ENCODE data around the gene ZNF835.
A peak's percentile ranks its signal among the peaks of the same experiment; 100 is the strongest.

ZNF835 gene

DNA sequence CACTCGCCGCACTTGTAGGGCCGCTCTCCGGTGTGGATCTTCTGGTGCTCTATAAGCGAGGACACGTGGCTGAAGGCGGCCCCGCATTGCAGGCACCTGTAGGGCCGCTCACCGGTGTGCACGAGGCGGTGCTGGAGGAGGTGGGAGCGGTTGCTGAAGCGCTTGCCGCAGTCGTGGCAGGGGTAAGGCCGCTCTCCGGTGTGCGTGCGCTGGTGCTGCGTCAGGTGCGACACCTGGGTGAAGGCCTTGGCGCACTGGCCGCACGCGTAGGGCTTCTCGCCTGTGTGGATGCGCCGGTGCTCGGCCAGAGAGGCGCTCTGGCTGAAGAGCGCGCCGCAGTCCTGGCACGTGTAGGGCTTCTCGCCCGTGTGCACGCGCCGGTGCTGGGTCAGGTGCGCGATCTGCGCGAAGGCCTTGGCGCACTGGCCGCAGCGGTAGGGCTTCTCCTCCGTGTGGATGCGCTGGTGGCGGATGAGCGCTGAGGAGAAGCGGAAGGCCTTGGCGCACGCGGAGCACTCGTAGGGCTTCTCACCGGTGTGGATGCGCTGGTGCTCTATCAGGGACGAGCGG lies 7.5 kb downstream of the ZNF835 start:
- no peak for DNase-seq (ENCODE audit: low spot score)

DNA sequence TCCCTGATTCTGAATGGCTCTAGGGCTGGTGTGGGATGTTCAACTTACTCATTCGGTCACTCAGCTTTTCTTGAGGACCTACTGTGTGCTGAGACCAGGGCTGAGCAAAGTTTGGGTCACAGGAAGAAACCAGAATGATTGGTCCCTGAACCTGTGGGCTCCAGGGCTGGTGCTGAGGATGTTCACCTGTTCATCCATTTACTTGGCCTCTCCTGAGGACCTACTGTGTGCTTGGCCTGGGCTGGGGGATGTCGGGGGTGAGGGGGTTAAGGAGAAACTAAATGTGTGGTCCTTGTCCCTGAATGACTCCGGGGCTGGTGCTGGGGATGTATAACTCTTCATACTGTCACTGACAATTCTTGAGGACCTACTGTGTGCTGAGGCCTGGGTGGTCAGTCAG lies 10.3 kb downstream of the ZNF835 start:
- no peak for DNase-seq (ENCODE audit: low spot score)

DNA sequence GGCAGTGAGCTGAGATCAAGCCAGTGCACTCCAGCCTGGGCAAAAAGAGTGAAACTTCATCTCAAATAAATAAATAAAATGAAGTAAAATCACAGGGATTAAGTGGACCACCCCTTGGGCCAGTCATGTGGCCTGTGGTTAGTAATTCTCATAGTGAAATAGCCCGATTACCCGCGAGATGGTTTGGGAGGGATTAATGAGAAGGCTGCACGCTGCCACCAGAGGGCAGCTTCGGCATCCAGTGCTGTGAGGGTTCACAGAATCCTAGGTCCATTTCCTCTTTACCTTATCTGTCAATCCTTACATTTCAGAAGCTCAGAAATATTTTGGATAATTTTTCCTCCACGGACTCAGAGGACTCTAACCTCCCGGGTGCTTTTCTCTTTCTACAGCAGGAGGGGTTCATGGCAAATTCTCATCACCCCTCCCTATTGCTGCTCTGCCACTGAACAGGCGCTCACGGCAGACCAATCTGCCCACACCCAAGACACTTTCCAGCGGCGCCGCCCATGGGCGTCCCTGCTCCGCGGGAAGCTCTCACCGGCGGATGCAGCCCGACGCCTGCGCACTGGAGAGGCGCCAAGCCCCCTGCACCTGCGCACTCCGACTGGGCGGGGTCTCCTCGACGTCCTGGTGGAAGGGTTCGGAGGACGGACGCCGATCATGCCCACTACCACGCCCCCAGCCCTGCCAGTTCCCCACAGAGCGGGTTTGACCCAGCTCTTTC lies 11.0 kb downstream of the ZNF835 start:
- DNase-seq (ENCODE audit: low spot score): no peak

DNA sequence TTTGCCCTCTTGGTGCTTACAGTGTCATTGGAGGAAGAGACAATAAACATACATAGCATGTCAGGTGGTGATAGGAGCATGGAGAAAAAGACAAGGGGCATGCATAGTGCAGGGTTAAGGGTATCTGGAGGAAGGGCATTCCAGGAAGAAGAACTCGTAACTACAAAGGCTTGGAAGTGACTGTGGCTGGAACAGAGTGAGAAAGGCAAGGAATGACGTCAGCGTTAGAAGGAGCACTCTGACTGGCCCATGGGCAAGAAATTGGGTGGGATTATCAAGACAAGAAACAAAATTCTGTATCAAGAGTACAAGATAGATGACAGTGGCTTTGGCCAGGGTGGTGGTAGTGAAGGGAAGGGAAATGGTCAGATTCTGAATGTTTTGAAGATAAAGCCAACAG lies 17.4 kb downstream of the ZNF835 start:
- no peak for DNase-seq (ENCODE audit: low spot score)

DNA sequence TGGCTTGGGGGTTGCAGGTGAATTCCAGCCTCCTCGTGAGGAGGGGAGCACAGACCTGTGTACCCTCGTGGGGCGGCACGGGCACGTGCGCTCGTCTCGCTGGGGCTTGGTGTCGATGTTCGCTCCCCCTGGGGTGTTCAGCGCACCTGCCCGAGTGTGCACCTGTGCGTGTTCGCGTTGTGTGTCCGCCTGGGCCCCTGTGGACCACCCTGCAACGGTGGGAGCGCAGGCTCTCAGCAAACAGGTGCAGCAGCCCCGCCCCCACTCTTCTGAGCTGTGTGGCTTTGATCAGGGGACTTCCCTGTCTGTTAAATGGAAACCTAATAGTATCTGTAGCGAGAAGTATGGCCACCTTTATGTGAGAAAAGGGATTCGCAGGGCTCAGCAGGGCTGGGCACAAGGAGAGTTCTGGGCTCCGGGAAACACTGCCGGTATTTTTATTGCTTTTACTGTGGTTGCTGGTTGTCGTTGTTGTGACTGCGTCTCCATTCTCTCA lies 28.0 kb downstream of the ZNF835 start:
- no peak for DNase-seq (ENCODE audit: low spot score)

DNA sequence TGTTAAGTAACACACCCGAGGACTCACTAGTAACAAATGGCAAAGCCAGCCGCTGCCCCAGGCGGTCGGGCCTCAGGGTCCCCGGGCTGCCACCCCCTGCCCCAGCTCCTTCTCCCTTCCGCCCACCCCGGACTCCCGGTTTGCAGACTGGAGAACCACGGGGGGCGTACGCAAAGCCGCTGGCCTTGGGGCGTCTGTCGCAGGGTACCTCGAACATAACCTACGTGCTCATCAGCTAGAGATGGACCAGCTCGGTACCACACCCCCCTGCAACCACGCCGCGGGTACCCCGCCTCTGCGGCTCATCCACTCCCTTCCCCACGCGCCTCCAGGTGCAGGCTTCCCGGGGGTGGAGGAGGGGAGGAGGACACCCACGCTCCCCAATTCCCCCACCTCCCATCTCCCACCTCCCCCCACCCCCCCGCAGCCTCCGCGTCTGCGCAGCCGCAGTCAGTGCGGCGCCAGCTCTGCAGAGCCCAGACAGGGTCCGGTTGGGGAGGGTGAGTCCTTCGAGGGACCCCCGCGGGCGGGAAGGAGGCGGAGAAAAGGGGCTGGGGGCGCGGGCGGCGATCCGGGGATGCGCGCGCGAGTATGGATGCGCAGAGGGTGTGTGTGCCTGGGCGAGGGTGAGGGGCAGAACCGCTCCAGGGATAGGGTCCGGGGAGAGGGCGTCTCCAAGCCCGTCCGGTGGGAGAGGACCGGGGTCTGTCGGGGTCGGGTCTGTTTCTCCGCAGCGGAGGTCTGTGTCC lies 28.7 kb downstream of the ZNF835 start, which contains the start of gene SMIM17:
Gene SMIM17 (plus strand): TSS at position 449 of the 749 bp plus-strand sequence. CDS start 2,509 bp downstream, outside the sequence.
- DNase-seq (ENCODE audit: low spot score): no peak

DNA sequence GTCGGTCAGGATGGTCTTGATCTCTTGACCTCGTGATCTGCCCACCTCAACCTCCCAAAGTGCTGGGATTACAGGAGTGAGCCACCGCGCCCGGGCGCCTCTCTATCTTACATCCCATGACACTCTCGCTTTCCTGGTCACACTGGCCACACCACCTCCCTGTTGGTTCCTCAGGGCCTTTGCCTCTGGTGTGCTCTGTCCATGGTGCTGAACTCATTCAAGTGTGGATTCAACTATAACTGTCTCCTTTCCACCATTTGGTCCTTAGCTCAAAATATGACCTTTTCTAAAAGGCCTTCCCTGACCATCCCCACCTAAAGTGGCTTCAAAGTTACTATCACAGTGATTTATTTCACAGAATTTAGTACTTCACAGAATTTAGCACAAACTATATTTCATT lies 32.3 kb downstream of the ZNF835 start:
- DNase-seq (ENCODE audit: low spot score): no peak

DNA sequence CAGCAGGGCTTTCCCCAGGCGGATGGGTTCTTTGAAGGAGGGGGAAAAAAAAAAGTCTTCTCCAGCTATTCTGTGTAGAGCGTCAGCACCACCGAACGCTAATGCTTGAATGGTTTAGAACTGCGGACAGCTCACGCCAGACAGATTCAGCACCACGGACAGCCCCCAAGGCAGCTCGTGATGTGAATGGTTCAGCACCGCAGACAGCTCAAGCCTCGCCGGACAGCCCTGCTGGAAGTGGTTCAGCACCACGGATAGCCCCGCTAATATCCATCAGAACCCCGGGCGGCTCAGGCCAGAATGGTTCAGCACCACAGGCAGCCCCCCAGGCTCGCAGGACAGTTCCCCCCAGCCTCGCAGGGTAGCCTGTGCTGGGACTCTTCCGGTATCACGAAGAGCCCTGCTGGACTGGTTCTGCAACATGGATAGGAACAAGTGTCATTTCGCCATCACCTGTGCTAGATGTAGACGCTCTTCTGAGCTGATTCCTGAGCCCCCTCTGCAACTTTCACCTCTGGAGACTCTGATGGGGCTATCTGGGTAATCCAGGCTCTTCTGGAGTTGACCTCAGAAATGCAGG lies 33.5 kb downstream of the ZNF835 start:
- peak; percentile 79 for DNase-seq (ENCODE audit: low spot score)

DNA sequence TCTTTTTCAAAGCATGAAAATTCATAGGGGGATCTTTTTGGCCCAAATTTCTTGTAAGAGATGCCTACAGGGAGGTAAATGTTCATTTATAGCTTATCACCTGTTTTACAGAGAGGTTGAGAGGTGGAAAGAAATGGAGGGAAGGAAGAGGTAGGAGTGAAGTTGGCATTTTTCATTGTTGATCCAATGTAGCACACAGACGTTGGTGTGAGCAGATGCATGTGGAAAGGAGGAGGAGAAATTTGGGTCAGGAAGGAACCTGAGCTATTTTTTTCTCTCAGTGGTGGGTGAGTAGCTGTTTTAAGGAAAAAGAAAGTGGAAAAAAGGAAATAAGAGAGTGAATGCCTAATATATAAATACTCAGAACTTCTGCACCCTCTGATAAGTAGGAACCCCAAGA lies 38.5 kb downstream of the ZNF835 start:
- DNase-seq (ENCODE audit: low spot score): no peak

DNA sequence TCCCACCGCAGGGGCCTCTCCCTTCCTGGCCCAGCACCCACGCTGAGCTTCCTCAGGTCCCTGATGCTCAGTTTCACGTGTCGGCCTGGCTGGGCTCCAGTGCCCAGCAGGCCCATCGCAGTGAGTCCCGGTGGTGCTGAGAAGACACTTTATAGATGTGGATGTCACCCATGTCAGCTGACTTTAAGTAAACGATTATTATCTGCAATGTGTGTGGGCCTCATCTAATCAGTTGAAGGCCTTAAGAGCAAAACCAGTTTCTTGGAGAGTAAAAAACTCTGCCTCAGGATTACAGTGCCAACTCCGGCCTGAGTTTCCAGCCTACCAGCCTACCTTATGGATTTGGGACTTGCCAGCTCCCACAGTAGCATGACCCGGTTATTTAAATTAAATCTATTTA lies 45.8 kb downstream of the ZNF835 start:
- no peak for DNase-seq (ENCODE audit: low spot score)

DNA sequence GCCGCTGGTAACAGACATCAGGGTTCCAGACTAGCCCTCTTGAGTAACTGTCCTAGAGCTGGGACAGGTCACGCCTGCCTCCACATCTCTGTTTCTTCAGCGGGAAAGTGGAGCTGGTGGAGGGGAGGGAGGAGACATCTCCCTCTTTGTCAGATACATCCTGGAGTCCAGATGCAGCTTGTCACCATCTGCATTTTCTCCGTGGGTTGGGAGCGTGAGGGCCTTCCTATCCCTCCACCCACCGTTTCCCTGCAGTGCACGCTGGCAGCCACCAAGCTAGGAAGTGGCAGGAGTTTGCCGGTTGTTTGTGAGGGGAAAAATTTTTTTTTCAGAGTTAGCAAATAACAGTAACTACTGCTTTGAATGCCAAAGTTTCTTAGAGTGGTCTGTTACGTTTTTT lies 48.6 kb downstream of the ZNF835 start:
- no peak for DNase-seq (ENCODE audit: low spot score)

DNA sequence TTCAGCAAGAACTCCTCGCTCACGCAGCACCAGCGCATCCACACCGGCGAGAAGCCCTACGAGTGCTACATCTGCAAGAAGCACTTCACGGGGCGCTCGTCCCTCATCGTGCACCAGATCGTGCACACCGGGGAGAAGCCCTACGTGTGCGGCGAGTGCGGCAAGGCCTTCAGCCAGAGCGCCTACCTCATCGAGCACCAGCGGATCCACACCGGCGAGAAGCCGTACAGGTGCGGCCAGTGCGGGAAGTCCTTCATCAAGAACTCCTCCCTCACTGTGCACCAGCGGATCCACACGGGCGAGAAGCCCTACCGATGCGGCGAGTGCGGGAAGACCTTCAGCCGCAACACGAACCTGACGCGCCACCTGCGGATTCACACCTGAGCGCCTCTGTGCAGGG lies 49.2 kb downstream of the ZNF835 start:
- DNase-seq (ENCODE audit: low spot score): no peak

DNA sequence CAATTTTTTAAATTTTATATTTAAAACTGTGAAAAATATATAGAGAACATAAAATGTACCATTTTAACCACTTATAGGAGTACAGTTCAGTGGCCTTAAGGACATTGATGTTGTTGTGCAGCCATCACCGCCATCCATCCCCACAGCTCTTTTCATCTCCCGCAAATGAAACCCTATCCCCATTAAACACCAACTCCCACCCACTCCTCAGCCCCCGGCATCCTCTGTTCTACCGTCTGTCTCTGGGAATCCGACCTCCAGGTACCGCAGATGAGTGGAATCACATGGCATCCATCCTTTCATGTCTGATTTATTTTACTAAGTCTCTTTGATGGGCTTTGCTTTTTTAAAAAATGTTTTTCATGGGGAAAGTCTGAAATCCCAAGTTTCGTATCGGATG lies 52.4 kb downstream of the ZNF835 start:
- no peak for DNase-seq (ENCODE audit: low spot score)

DNA sequence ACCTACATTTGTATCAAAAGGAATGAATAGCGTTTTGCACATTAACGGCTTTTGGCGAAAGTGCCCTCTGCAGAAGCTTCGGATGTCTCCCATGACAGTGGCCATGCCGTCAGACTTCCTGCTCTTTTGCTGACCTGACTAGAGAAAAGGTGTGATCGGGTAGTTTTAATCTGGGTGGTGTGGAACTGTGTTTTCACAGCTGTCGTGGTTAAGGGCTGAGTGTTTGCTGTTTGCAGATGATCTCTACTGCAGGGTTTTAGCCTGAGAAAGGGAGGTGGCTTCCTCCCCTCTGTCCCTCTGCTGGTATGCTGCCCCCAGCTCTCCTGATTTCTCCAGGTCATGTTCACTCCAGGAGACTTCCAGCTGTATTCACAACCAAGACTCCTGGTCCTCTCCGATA lies 54.0 kb downstream of the ZNF835 start:
- DNase-seq (ENCODE audit: low spot score): no peak

DNA sequence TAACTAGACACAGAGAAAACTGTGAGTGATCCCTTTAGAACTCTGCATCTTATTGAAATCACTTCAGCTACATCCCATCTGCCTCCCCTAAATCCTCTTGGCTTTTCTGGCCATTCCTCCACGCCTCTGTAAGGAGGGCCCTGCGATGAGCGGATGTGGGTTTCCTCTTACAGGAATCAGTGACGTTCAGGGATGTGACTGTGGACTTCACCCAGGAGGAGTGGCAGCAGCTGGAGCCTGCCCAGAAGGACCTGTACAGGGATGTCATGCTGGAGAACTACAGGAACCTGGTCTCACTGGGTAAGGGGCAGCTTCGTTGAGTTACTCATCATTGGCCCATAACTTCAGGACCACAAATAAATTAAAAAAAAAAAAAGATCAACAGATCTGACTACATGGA lies 57.9 kb downstream of the ZNF835 start:
- DNase-seq (ENCODE audit: low spot score): no peak

DNA sequence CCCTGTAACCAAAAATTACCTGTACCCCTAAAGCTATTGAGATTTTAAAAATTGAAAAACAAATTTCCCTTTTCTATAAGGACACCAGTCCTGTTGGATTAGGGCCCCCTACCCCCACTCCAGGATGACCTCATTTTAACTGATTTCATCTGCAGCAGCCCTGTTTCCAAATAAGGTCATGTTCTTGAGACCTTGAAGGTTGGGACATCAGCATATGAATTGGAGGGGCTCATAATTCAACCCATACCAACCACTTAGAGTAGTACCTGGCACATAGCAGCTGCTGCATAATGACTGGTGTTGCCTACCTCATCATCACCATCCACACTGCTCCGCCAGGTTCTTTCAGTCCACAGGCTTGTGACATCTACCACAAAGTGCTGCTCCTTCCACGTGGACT lies 58.8 kb downstream of the ZNF835 start:
- DNase-seq (ENCODE audit: low spot score): no peak

All from ecto neural progenitor cell (in vitro differentiated cells).